Endodermal cell (in vitro differentiated cells): ENCODE measurements around the gene MKRN2OS. TPM values are rescaled to one million over a fixed set of nuclear protein-coding genes. Genes with fewer than 3 reads are reported as not detected.

Source experiments
- DNase-seq: peaks from one replicate; pipeline ENCODE4 v3.0.0-alpha.2; 2017
- H3K27ac ChIP-seq: 2 replicates; pipeline ENCODE4 v1.5.1; 2013; ENCODE audit warnings: mild to moderate bottlenecking, low read depth, low read length, moderate library complexity
- H3K27me3 ChIP-seq: 2 replicates; pipeline ENCODE4 v1.6.1; 2013; ENCODE audit warnings: mild to moderate bottlenecking, low read length, moderate library complexity; ENCODE audit not compliant: insufficient read depth, control insufficient read depth, poor library complexity, severe bottlenecking
- H3K36me3 ChIP-seq: 2 replicates; pipeline ENCODE4 v1.7.0; 2013; ENCODE audit warnings: mild to moderate bottlenecking, low read length, moderate library complexity; ENCODE audit not compliant: control insufficient read depth, insufficient read depth
- H3K4me1 ChIP-seq: one replicate; pipeline ENCODE4 v1.7.0; 2013; ENCODE audit warnings: low read length; ENCODE audit not compliant: control insufficient read depth, insufficient read depth
- H3K4me3 ChIP-seq: 2 replicates; pipeline ENCODE4 v1.5.1; 2013; ENCODE audit warnings: mild to moderate bottlenecking, low read length, moderate library complexity
- H3K9ac ChIP-seq: 2 replicates; pipeline ENCODE4 v1.6.1; 2013; ENCODE audit warnings: mild to moderate bottlenecking, low read length, moderate library complexity; ENCODE audit not compliant: poor library complexity, severe bottlenecking; ENCODE audit errors: extremely low read depth
- H3K9me3 ChIP-seq: 2 replicates; pipeline ENCODE4 v1.6.1; 2013; ENCODE audit warnings: mild to moderate bottlenecking, low read length, moderate library complexity; ENCODE audit not compliant: control insufficient read depth
- H3K27ac Mint-ChIP-seq: 2 replicates; pipeline ENCODE4 v1.8.0; 2020; ENCODE audit warnings: mixed read lengths
- H3K27me3 Mint-ChIP-seq: 2 replicates; pipeline ENCODE4 v1.8.0; 2021; ENCODE audit warnings: mild to moderate bottlenecking, mixed read lengths; ENCODE audit not compliant: insufficient read depth
- H3K36me3 Mint-ChIP-seq: 2 replicates; pipeline ENCODE4 v1.8.0; 2020; ENCODE audit warnings: low read depth, mixed read lengths
- H3K4me1 Mint-ChIP-seq: 2 replicates; pipeline ENCODE4 v1.8.0; 2020; ENCODE audit warnings: mixed read lengths
- H3K4me3 Mint-ChIP-seq: 2 replicates; pipeline ENCODE4 v1.8.0; 2020; ENCODE audit warnings: mild to moderate bottlenecking, moderate library complexity, mixed read lengths
- H3K9me3 Mint-ChIP-seq: 2 replicates; pipeline ENCODE4 v1.8.0; 2020; ENCODE audit warnings: mild to moderate bottlenecking, mixed read lengths
- WGBS, 2 experiments: methylation state at CpG; one replicate each; pipeline versions ENCODE4 v1.1.5 to v1.1.7; 2013; ENCODE audit warnings: missing lambda C conversion rate in 2 of 2, mixed read lengths in 1 of 2; ENCODE audit not compliant: insufficient coverage in 1 of 2, insufficient read length in 1 of 2; 5-methylcytosine and 5-hydroxymethylcytosine counted together
- total RNA-seq, 2 donors: library from RNA; stranded (reverse); fragmentation: NEBNext Ultra II Directional in 1 of 2; extraction: Animal tissue kit (Norgen Biotek cat#: 25700) in 1 of 2; gene quantifications; 2 replicates in 1 of 2; 3 replicates in 1 of 2; pipeline ENCODE4 v1.2.1, GENCODE V29; 2021
- TF ChIP-seq, protein P1 (sequence below): fragments of 200-600 bp; sonication (generic); conservative IDR thresholded peaks from 2 replicates; pipeline ENCODE4 v1.5.0; 2021; ENCODE audit warnings: antibody characterized with exemption, mild to moderate bottlenecking

The MKRN2OS gene
- total RNA-seq, 2 donors from 2014 or later: 0.84 TPM; not detected in 1

DNA sequence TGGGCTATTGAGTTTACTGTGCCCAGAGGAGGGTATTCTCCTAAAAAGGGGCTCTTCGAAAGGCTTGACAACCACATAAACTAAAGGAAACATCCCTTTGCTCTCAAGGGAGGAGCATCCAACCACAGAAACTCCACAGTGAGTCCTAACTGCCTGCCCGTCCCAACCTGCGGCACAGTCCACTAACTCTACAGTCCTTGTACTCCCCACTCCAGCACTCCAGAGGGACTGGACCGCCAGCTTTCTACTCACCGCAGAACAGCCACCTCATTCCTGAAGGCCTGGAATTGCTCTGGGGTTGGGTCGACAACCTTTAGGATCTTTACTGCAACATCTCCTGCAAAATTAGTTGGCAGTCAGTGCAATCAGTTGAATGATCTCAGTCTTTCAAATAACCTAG, 46.2 kb upstream of the MKRN2OS start:
- no peaks in the 10 kb centered on the region for H3K9me3 Mint-ChIP-seq
- no peak for DNase-seq
- no peak overlapping the region for H3K4me3 Mint-ChIP-seq
- TF ChIP-seq, protein P1, sequence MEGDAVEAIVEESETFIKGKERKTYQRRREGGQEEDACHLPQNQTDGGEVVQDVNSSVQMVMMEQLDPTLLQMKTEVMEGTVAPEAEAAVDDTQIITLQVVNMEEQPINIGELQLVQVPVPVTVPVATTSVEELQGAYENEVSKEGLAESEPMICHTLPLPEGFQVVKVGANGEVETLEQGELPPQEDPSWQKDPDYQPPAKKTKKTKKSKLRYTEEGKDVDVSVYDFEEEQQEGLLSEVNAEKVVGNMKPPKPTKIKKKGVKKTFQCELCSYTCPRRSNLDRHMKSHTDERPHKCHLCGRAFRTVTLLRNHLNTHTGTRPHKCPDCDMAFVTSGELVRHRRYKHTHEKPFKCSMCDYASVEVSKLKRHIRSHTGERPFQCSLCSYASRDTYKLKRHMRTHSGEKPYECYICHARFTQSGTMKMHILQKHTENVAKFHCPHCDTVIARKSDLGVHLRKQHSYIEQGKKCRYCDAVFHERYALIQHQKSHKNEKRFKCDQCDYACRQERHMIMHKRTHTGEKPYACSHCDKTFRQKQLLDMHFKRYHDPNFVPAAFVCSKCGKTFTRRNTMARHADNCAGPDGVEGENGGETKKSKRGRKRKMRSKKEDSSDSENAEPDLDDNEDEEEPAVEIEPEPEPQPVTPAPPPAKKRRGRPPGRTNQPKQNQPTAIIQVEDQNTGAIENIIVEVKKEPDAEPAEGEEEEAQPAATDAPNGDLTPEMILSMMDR: no peak
- Histone ChIP-seq H3K9ac (no peak overlapping the region), H3K36me3 (peaks cover 94% of the 10 kb centered on the region), H3K27me3 (no peaks in the 10 kb centered on the region), H3K4me3 (no peak overlapping the region), H3K27ac (no peak overlapping the region), H3K4me1 (no peaks in the 10 kb centered on the region), H3K9me3 (no peaks in the 10 kb centered on the region)
- no peak overlapping the region for H3K27ac Mint-ChIP-seq
- WGBS, 2 experiments: 95 to 100% methylated on average over 5 to 6 of the region's 6 CpGs
- no peaks in the 10 kb centered on the region for H3K27me3 Mint-ChIP-seq
- peaks cover 70% of the 10 kb centered on the region for H3K36me3 Mint-ChIP-seq
- no peaks in the 10 kb centered on the region for H3K4me1 Mint-ChIP-seq

DNA sequence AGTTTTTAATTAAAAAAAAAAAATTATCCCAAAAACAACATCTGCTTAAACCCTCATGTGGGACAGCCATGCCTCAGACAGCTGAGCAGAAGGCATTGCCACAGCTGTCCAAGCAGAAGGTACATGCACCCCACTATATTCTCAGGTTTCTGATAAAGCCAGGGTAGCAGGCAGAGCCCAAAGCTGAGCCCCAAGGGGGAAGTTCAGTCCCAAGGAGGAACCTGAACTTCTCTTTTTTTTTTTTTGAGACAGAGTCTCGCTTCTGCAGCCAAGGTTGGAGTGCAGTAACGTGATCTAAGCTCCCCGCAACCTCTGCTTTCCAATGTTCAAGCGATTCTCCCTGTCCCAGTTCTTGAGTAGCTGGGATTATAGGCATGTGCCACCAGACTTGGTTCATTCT, 44.8 kb upstream of the MKRN2OS start:
- WGBS, 2 experiments: 100% methylated on average over 1 to 2 of the region's 4 CpGs
- TF ChIP-seq, protein P1: no peak
- no peaks in the 10 kb centered on the region for H3K4me1 Mint-ChIP-seq
- H3K36me3 Mint-ChIP-seq: peaks cover 72% of the 10 kb centered on the region
- no peak overlapping the region for H3K4me3 ChIP-seq
- no peaks in the 10 kb centered on the region for H3K27me3 Mint-ChIP-seq
- H3K9me3 Mint-ChIP-seq: no peaks in the 10 kb centered on the region
- no peak overlapping the region for H3K27ac Mint-ChIP-seq
- no peak overlapping the region for H3K27ac ChIP-seq
- no peaks in the 10 kb centered on the region for H3K9me3 ChIP-seq
- DNase-seq: no peak
- no peak overlapping the region for H3K4me3 Mint-ChIP-seq
- H3K36me3 ChIP-seq: peaks cover 97% of the 10 kb centered on the region
- no peak overlapping the region for H3K9ac ChIP-seq
- H3K4me1 ChIP-seq: no peaks in the 10 kb centered on the region
- no peaks in the 10 kb centered on the region for H3K27me3 ChIP-seq

DNA sequence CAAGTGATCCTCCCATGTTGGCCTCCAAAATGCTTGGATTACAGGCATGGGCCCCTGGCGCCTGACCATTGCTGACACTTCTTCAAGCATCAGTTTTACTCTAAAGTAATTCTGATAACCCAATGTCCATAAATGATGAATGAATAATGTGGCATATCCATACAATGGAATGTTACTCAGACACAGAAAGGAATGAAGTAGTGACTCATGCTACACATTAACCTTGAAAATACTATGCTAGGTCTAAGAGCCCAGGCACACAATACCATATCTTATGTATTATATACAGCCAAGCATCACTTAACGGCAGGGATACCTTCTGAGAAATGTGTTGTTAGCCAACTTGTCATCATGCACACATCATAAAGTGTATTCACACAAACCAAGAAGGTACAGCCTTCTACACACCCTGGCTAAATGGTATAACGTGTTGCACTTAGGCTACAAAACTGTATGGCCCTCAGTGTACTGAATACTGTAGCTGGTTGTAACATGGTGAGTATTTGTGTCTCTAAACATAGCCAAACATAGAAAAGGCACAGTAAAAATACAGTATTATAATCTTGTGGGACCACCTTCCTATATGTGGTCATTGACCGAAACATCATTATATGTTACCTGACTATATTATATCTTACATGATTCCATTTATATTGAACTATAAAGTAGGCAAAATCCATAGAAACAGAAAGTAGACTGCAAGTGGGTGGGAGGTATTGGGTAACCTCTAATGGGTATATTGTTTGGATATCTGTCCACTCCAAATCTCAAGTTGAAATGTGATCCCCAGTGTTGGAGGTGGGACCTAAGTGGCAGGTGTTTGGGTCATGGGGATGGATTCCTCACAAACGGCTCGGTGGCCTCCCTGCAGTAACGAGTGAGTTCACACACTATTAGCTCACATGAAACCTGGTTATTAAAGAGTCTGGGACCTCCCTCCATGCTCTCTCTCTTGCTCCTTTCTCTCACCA, 43.0 kb upstream of the MKRN2OS start:
- Mint-ChIP-seq H3K9me3 (no peaks in the 10 kb centered on the region), H3K4me3 (no peak overlapping the region), H3K36me3 (peaks cover 72% of the 10 kb centered on the region), H3K27ac (no peak overlapping the region), H3K27me3 (no peaks in the 10 kb centered on the region), H3K4me1 (no peaks in the 10 kb centered on the region)
- no peaks in the 10 kb centered on the region for H3K9me3 ChIP-seq
- DNase-seq: no peak
- no peak overlapping the region for H3K27ac ChIP-seq
- no peak overlapping the region for H3K9ac ChIP-seq
- H3K4me1 ChIP-seq: no peaks in the 10 kb centered on the region
- no peaks in the 10 kb centered on the region for H3K27me3 ChIP-seq
- TF ChIP-seq, protein P1: no peak
- peaks cover 97% of the 10 kb centered on the region for H3K36me3 ChIP-seq
- no peak overlapping the region for H3K4me3 ChIP-seq
- WGBS, 2 experiments: 82 to 100% methylated on average over 3 to 6 of the region's 7 CpGs
